Measurements from ENCODE around the gene PSMC2. TPM values are rescaled to one million over a fixed set of nuclear protein-coding genes. Genes with fewer than 3 reads are reported as not detected.
"Not testable (repeated sequence)": the region's sequence is repeated elsewhere in the genome, so short reads cannot be mapped to it uniquely, and the experiment has no call there.

PSMC2 gene
- total RNA-seq, 1 donor, result 252 TPM

- H3K4me3 ChIP-seq (ENCODE audit: low read depth, low read length), result no peak overlapping the region
- no peak for TF ChIP-seq CTCF (IDR thresholded peaks at IDR 0.05; ENCODE audit: insufficient read depth, low read depth, low read length)
These were observed 49.0 kb downstream of the PSMC2 start for GRCh38 chr7:103396471-103396870.

GRCh38 chr7:103398483-103399127 is 51.2 kb downstream of the PSMC2 start:
- TF ChIP-seq CTCF (IDR thresholded peaks at IDR 0.05; ENCODE audit: insufficient read depth, low read depth, low read length), result no peak
- H3K4me3 ChIP-seq (ENCODE audit: low read depth, low read length), result no peak overlapping the region
- DNase-seq (ENCODE audit: low read depth), result no peak

More at GRCh38 chr7:103396471-103396870, 49.0 kb downstream of the PSMC2 start:
- DNase-seq (ENCODE audit: low read depth), result no peak

- H3K4me3 ChIP-seq (ENCODE audit: low read depth, low read length); DNase-seq (ENCODE audit: low read depth): not testable (repeated sequence)
These were observed 52.2 kb downstream of the PSMC2 start for GRCh38 chr7:103399687-103400086.

GRCh38 chr7:103405789-103406613 is 58.6 kb downstream of the PSMC2 start:
- not testable (repeated sequence) for H3K4me3 ChIP-seq (ENCODE audit: low read depth, low read length)

GRCh38 chr7:103412151-103412550 is 64.7 kb downstream of the PSMC2 start:
- DNase-seq (ENCODE audit: low read depth), result no peak
- no peak for TF ChIP-seq CTCF (IDR thresholded peaks at IDR 0.05; ENCODE audit: insufficient read depth, low read depth, low read length)
- H3K4me3 ChIP-seq (ENCODE audit: low read depth, low read length), result no peak overlapping the region

More at GRCh38 chr7:103405789-103406613, 58.6 kb downstream of the PSMC2 start:
- not testable (repeated sequence) for DNase-seq (ENCODE audit: low read depth)

- TF ChIP-seq CTCF (IDR thresholded peaks at IDR 0.05; ENCODE audit: insufficient read depth, low read depth, low read length), result no peak
- H3K4me3 ChIP-seq (ENCODE audit: low read depth, low read length), result no peak overlapping the region
- DNase-seq (ENCODE audit: low read depth), result no peak
These were observed 66.0 kb downstream of the PSMC2 start for GRCh38 chr7:103413407-103413806.

- TF ChIP-seq CTCF (IDR thresholded peaks at IDR 0.05; ENCODE audit: insufficient read depth, low read depth, low read length), result no peak
- H3K4me3 ChIP-seq (ENCODE audit: low read depth, low read length), result no peak overlapping the region
- no peak for DNase-seq (ENCODE audit: low read depth)
These were observed 70.8 kb downstream of the PSMC2 start for GRCh38 chr7:103418241-103418640.

Small RNA genes lying within 50 kb of the gene (small RNA-seq; reads per million reads assigned to genes)
- gene RPS29P16, result not detected

Other genes with a start within 250 kb of the PSMC2 start
- 5.8 and 6.5 TPM in 2 replicates for gene NAPEPLD, start 198.5 kb upstream of the PSMC2 start, total RNA-seq
- gene PMPCB, start 50.2 kb upstream of the PSMC2 start, total RNA-seq, result 45.4 and 53.5 TPM in 2 replicates
- 17.3 and 17.7 TPM in 2 replicates for gene DNAJC2, start 2.9 kb upstream of the PSMC2 start, total RNA-seq
- gene SLC26A5, start 98.6 kb downstream of the PSMC2 start, total RNA-seq, result not detected in 2 replicates